Coronary artery (tissue), 2 donors: ENCODE data around the gene ZNF764.

Source experiments
- DNase-seq: peaks from one replicate; pipeline ENCODE4 v3.0.0-alpha.2; 2017; ENCODE audit warnings: low spot score
- H3K27ac ChIP-seq, 2 donors: fragments of 200-600 bp; sonication (generic); one replicate each; pipeline ENCODE4 v1.5.1; 2016 to 2019
- H3K4me3 ChIP-seq: fragments of 200-600 bp; sonication (generic); 2 replicates; pipeline ENCODE4 v1.5.1; 2016; ENCODE audit warnings: mild to moderate bottlenecking, moderate library complexity
- CTCF ChIP-seq: fragments of 200-600 bp; sonication (generic); IDR thresholded peaks from one replicate; pipeline ENCODE4 v1.5.1; 2019; ENCODE audit warnings: antibody characterized with exemption

ZNF764 gene

GRCh38 chr16:30515275-30515674, 42.9 kb downstream of the ZNF764 start:
- no peak overlapping the region for H3K4me3 ChIP-seq

GRCh38 chr16:30511509-30511908, 46.7 kb downstream of the ZNF764 start:
- no peak overlapping the region for H3K4me3 ChIP-seq
- DNase-seq: no peak
- no peak overlapping the region for H3K27ac ChIP-seq
- TF ChIP-seq CTCF: no peak

More at GRCh38 chr16:30515275-30515674, 42.9 kb downstream of the ZNF764 start:
- no peak for DNase-seq
- no peak overlapping the region for H3K27ac ChIP-seq
- TF ChIP-seq CTCF: no peak

GRCh38 chr16:30510376-30510938, 47.7 kb downstream of the ZNF764 start:
- H3K27ac ChIP-seq: no peak overlapping the region
- no peak overlapping the region for H3K4me3 ChIP-seq
- TF ChIP-seq CTCF: no peak
- no peak for DNase-seq

GRCh38 chr16:30509081-30509765, 49.0 kb downstream of the ZNF764 start:
- Histone ChIP-seq H3K27ac (no peak overlapping the region), H3K4me3 (no peak overlapping the region)
- no peak for DNase-seq
- TF ChIP-seq CTCF: no peak
